Small intestine (tissue), 7 donors: ENCODE results near the gene LRRFIP2. TPM values are rescaled to one million over a fixed set of nuclear protein-coding genes. Genes with fewer than 3 reads are reported as not detected.
A peak's percentile ranks its signal among the peaks of the same experiment; 100 is the strongest.
"Not testable (repeated sequence)": the region's sequence is repeated elsewhere in the genome, so short reads cannot be mapped to it uniquely, and the experiment has no call there.

ENCODE experiments used
- DNase-seq, 2 donors: peaks; one replicate each; pipeline versions ENCODE4 v3.0.0 to v3.0.0-alpha.2; 2013
- FAIRE-seq: peaks from 2 replicates; lab custom pipeline; 2012; peaks lifted over from hg19 to GRCh38; lab: Jason Lieb, UNC
- H3K27ac ChIP-seq, 3 donors: one replicate each; pipeline ENCODE4 v1.5.1; 2013; ENCODE audit warnings: low read length in 2 of 3, mild to moderate bottlenecking in 2 of 3, control low read depth in 1 of 3, inconsistent platforms in 1 of 3, low read depth in 1 of 3, moderate library complexity in 1 of 3
- H3K27me3 ChIP-seq, 3 donors: one replicate each; pipeline ENCODE4 v1.6.1; 2013; ENCODE audit warnings: low read length in 3 of 3, inconsistent platforms in 1 of 3; ENCODE audit not compliant: control insufficient read depth in 3 of 3, insufficient read depth in 3 of 3
- H3K36me3 ChIP-seq, 3 donors: one replicate each; pipeline ENCODE4 v1.6.1; 2013; ENCODE audit warnings: low read length in 3 of 3, inconsistent platforms in 1 of 3, low read depth in 1 of 3, mild to moderate bottlenecking in 1 of 3, moderate library complexity in 1 of 3; ENCODE audit not compliant: control insufficient read depth in 3 of 3, insufficient read depth in 2 of 3
- H3K4me1 ChIP-seq, 3 donors: one replicate each; pipeline ENCODE4 v1.6.1; 2013; ENCODE audit warnings: low read length in 2 of 3, inconsistent platforms in 1 of 3, low read depth in 1 of 3, mild to moderate bottlenecking in 1 of 3, moderate library complexity in 1 of 3; ENCODE audit not compliant: control insufficient read depth in 3 of 3, insufficient read depth in 2 of 3
- H3K4me3 ChIP-seq, 3 donors: one replicate each; pipeline ENCODE4 v1.5.1; 2013; ENCODE audit warnings: low read length in 3 of 3, control low read depth in 1 of 3, inconsistent platforms in 1 of 3, low read depth in 1 of 3, mild to moderate bottlenecking in 1 of 3, moderate library complexity in 1 of 3
- H3K9me3 ChIP-seq, 2 donors: one replicate each; pipeline ENCODE4 v1.6.1; 2013; ENCODE audit warnings: low read depth in 1 of 2, low read length in 1 of 2; ENCODE audit not compliant: control insufficient read depth in 2 of 2, insufficient read depth in 1 of 2
- WGBS, 3 donors: extraction: QIAGEN DNeasy Blood & Tissue Kit; methylation state at CpG; one replicate each; pipeline ENCODE4 v1.1.7; 2013; 5-methylcytosine and 5-hydroxymethylcytosine counted together
- polyA plus RNA-seq, 4 donors: library from polyadenylated mRNA; stranded (reverse) in 3 of 4; unstranded in 1 of 4; fragments of 200-250 nt in 3 of 4; fragments of 120-200 nt in 1 of 4; gene quantifications; one replicate each; pipeline versions ENCODE4 v1.2.1 to v1.2.3, GENCODE V29; 2013
- donor health status: healthy with polysubstance abuse.
- donor health status: control.
- donor health status: control.
- donor health status: Bipolar disorder and iron deficiency.
- donor health status: healthy.

The LRRFIP2 gene
- polyA plus RNA-seq, 4 donors = 36.3 to 87.2 (median 46.4) TPM

GRCh38 chr3:37130448-37130847 lies 43.9 kb downstream of the LRRFIP2 start:
- Histone ChIP-seq H3K27ac (peak overlapping the region in 1 of 3 donors; percentile 77), H3K27me3 (no peaks in the 10 kb centered on the region), H3K36me3 (peaks cover 0 to 5% (median 0%) of the 10 kb centered on the region in 3 donors), H3K9me3 (no peaks in the 10 kb centered on the region), H3K4me1 (peaks cover 5 to 42% (median 10%) of the 10 kb centered on the region in 3 donors), H3K4me3 (no peak overlapping the region)
- 56 to 73% (median 72%) methylated on average over 3 of the region's 3 CpGs for WGBS, 3 donors
- FAIRE-seq (no peak), DNase-seq (no peak)

GRCh38 chr3:37129871-37130270 lies 44.5 kb downstream of the LRRFIP2 start:
- no peak for DNase-seq
- WGBS, 3 donors = 70 to 78% (median 74%) methylated on average over 3 of the region's 3 CpGs
- H3K27ac ChIP-seq = peak overlapping the region in 1 of 3 donors; percentile 77
- H3K27me3 ChIP-seq = no peaks in the 10 kb centered on the region
- H3K9me3 ChIP-seq = no peaks in the 10 kb centered on the region
- no peak for FAIRE-seq
- peaks cover 0 to 5% (median 0%) of the 10 kb centered on the region in 3 donors for H3K36me3 ChIP-seq
- H3K4me3 ChIP-seq = no peak overlapping the region
- peaks cover 5 to 42% (median 10%) of the 10 kb centered on the region in 3 donors for H3K4me1 ChIP-seq

GRCh38 chr3:37127340-37127739 lies 47.0 kb downstream of the LRRFIP2 start:
- WGBS, 3 donors = 18 to 61% (median 51%) methylated on average over 1 of the region's 1 CpG
- Histone ChIP-seq H3K4me3 (no peak overlapping the region), H3K27me3 (no peaks in the 10 kb centered on the region), H3K36me3 (peaks cover 0 to 3% (median 0%) of the 10 kb centered on the region in 3 donors), H3K27ac (no peak overlapping the region), H3K9me3 (no peaks in the 10 kb centered on the region), H3K4me1 (peaks cover 2 to 38% (median 10%) of the 10 kb centered on the region in 3 donors)
- DNase-seq (peak in 1 of 2 donors; percentile 85), FAIRE-seq (no peak)

- FAIRE-seq = no peak
- Histone ChIP-seq H3K4me3 (no peak overlapping the region), H3K27me3 (no peaks in the 10 kb centered on the region), H3K36me3 (peaks cover 0 to 3% (median 0%) of the 10 kb centered on the region in 3 donors), H3K27ac (no peak overlapping the region), H3K9me3 (no peaks in the 10 kb centered on the region), H3K4me1 (peaks cover 2 to 36% (median 10%) of the 10 kb centered on the region in 3 donors)
- DNase-seq = no peak
Observed at GRCh38 chr3:37126856-37127255, 47.5 kb downstream of the LRRFIP2 start.

GRCh38 chr3:37125195-37126073 lies 48.9 kb downstream of the LRRFIP2 start:
- FAIRE-seq (no peak), DNase-seq (peak; percentile 23 to 61)
- Histone ChIP-seq H3K4me3 (no peak overlapping the region), H3K4me1 (peaks cover 0 to 25% (median 5%) of the 10 kb centered on the region in 3 donors), H3K9me3 (no peaks in the 10 kb centered on the region), H3K27me3 (no peaks in the 10 kb centered on the region), H3K27ac (peak overlapping the region in 1 of 3 donors; percentile 5), H3K36me3 (peaks cover 0 to 3% (median 0%) of the 10 kb centered on the region in 3 donors)
- WGBS, 3 donors = 49 to 60% (median 55%) methylated on average over 1 of the region's 1 CpG

- H3K9me3 ChIP-seq = no peaks in the 10 kb centered on the region
- H3K4me1 ChIP-seq = peaks cover 0 to 17% (median 2%) of the 10 kb centered on the region in 3 donors
- no peak overlapping the region for H3K4me3 ChIP-seq
- whole genome bisulfite sequencing, 3 donors = 47 to 62% (median 48%) methylated on average over 2 of the region's 2 CpGs
- H3K36me3 ChIP-seq = peaks cover 0 to 3% (median 0%) of the 10 kb centered on the region in 3 donors
- DNase-seq = no peak
- no peak for FAIRE-seq
- no peaks in the 10 kb centered on the region for H3K27me3 ChIP-seq
- peak overlapping the region in 1 of 3 donors; percentile 4 for H3K27ac ChIP-seq
Observed at GRCh38 chr3:37124435-37124834, 49.9 kb downstream of the LRRFIP2 start.

GRCh38 chr3:37123292-37123691 lies 51.1 kb downstream of the LRRFIP2 start:
- FAIRE-seq = no peak
- Histone ChIP-seq H3K9me3 (no peaks in the 10 kb centered on the region), H3K27me3 (no peaks in the 10 kb centered on the region), H3K27ac (no peak overlapping the region), H3K36me3 (peaks cover 0 to 3% (median 0%) of the 10 kb centered on the region in 3 donors), H3K4me3 (no peak overlapping the region), H3K4me1 (peaks cover 0 to 17% (median 0%) of the 10 kb centered on the region in 3 donors)
- WGBS, 3 donors = 97 to 100% (median 97%) methylated on average over 7 of the region's 7 CpGs
- DNase-seq = no peak

- DNase-seq, H3K4me1 ChIP-seq, H3K36me3 ChIP-seq, H3K27ac ChIP-seq, H3K4me3 ChIP-seq, H3K27me3 ChIP-seq, FAIRE-seq, H3K9me3 ChIP-seq: not testable (repeated sequence)
- 96 to 99% (median 98%) methylated on average over 6 of the region's 6 CpGs for WGBS, 3 donors
Observed at GRCh38 chr3:37122069-37122468, 52.3 kb downstream of the LRRFIP2 start.
